ENCODE data around the gene NFRKB.

NFRKB gene

GRCh38 chr11:129895126-129896041 is at the start of gene NFRKB:
TSS of gene NFRKB (minus strand) at chr11:129895578. CDS start at chr11:129892849, 2,729 bp downstream.
- Histone ChIP-seq H3K27ac (ENCODE audit: low read length) (peak within 1 kb of the TSS; percentile 54), H3K4me1 (ENCODE audit: control insufficient read depth in 1 of 2, insufficient read depth in 2 of 2, low read length in 2 of 2) (peaks cover 10 to 11% of the 10 kb centered on the region in 2 donors), H3K27me3 (ENCODE audit: low read depth, low read length) (no peaks in the 10 kb centered on the region)

GRCh38 chr11:129944696-129945095 is 49.3 kb upstream of the NFRKB start:
- H3K36me3 ChIP-seq (ENCODE audit: control insufficient read depth in 1 of 2, insufficient read depth in 2 of 2, low read length in 2 of 2) = peaks cover 11 to 22% of the 10 kb centered on the region in 2 donors
- no peaks in the 10 kb centered on the region for H3K9me3 ChIP-seq (ENCODE audit: control insufficient read depth in 1 of 2, low read length in 2 of 2)
- no peak overlapping the region for H3K27ac ChIP-seq (ENCODE audit: low read length)
- H3K4me3 ChIP-seq (ENCODE audit: low read depth in 1 of 2, low read length in 2 of 2) = no peak overlapping the region
- no peaks in the 10 kb centered on the region for H3K4me1 ChIP-seq (ENCODE audit: control insufficient read depth in 1 of 2, insufficient read depth in 2 of 2, low read length in 2 of 2)
- no peaks in the 10 kb centered on the region for H3K27me3 ChIP-seq (ENCODE audit: low read depth, low read length)

More at GRCh38 chr11:129895126-129896041, at the start of gene NFRKB:
- Histone ChIP-seq H3K36me3 (ENCODE audit: control insufficient read depth in 1 of 2, insufficient read depth in 2 of 2, low read length in 2 of 2) (peaks cover 17 to 21% of the 10 kb centered on the region in 2 donors), H3K4me3 (ENCODE audit: low read depth in 1 of 2, low read length in 2 of 2) (peak within 1 kb of the TSS; percentile 84 to 96), H3K9me3 (ENCODE audit: control insufficient read depth in 1 of 2, low read length in 2 of 2) (no peaks in the 10 kb centered on the region)

GRCh38 chr11:129943036-129943435 is 47.7 kb upstream of the NFRKB start:
- no peaks in the 10 kb centered on the region for H3K9me3 ChIP-seq (ENCODE audit: control insufficient read depth in 1 of 2, low read length in 2 of 2)
- no peak overlapping the region for H3K27ac ChIP-seq (ENCODE audit: low read length)
- H3K27me3 ChIP-seq (ENCODE audit: low read depth, low read length) = no peaks in the 10 kb centered on the region
- H3K4me3 ChIP-seq (ENCODE audit: low read depth in 1 of 2, low read length in 2 of 2) = no peak overlapping the region
- no peaks in the 10 kb centered on the region for H3K4me1 ChIP-seq (ENCODE audit: control insufficient read depth in 1 of 2, insufficient read depth in 2 of 2, low read length in 2 of 2)
- H3K36me3 ChIP-seq (ENCODE audit: control insufficient read depth in 1 of 2, insufficient read depth in 2 of 2, low read length in 2 of 2) = peaks cover 11 to 22% of the 10 kb centered on the region in 2 donors

- Histone ChIP-seq H3K9me3 (ENCODE audit: control insufficient read depth in 1 of 2, low read length in 2 of 2) (no peaks in the 10 kb centered on the region), H3K27me3 (ENCODE audit: low read depth, low read length) (no peaks in the 10 kb centered on the region), H3K4me3 (ENCODE audit: low read depth in 1 of 2, low read length in 2 of 2) (no peak overlapping the region), H3K4me1 (ENCODE audit: control insufficient read depth in 1 of 2, insufficient read depth in 2 of 2, low read length in 2 of 2) (no peaks in the 10 kb centered on the region), H3K36me3 (ENCODE audit: control insufficient read depth in 1 of 2, insufficient read depth in 2 of 2, low read length in 2 of 2) (peaks cover 5 to 16% of the 10 kb centered on the region in 2 donors), H3K27ac (ENCODE audit: low read length) (no peak overlapping the region)
Measured at GRCh38 chr11:129939510-129939909, 44.1 kb upstream of the NFRKB start.

GRCh38 chr11:129938764-129939163 is 43.4 kb upstream of the NFRKB start:
- H3K9me3 ChIP-seq (ENCODE audit: control insufficient read depth in 1 of 2, low read length in 2 of 2) = no peaks in the 10 kb centered on the region
- H3K27me3 ChIP-seq (ENCODE audit: low read depth, low read length) = no peaks in the 10 kb centered on the region
- H3K4me3 ChIP-seq (ENCODE audit: low read depth in 1 of 2, low read length in 2 of 2) = no peak overlapping the region
- peaks cover 8 to 20% of the 10 kb centered on the region in 2 donors for H3K36me3 ChIP-seq (ENCODE audit: control insufficient read depth in 1 of 2, insufficient read depth in 2 of 2, low read length in 2 of 2)
- no peak overlapping the region for H3K27ac ChIP-seq (ENCODE audit: low read length)
- H3K4me1 ChIP-seq (ENCODE audit: control insufficient read depth in 1 of 2, insufficient read depth in 2 of 2, low read length in 2 of 2) = no peaks in the 10 kb centered on the region

GRCh38 chr11:129937592-129938238 is 42.3 kb upstream of the NFRKB start:
- Histone ChIP-seq H3K36me3 (ENCODE audit: control insufficient read depth in 1 of 2, insufficient read depth in 2 of 2, low read length in 2 of 2) (peaks cover 9 to 20% of the 10 kb centered on the region in 2 donors), H3K9me3 (ENCODE audit: control insufficient read depth in 1 of 2, low read length in 2 of 2) (no peaks in the 10 kb centered on the region), H3K4me1 (ENCODE audit: control insufficient read depth in 1 of 2, insufficient read depth in 2 of 2, low read length in 2 of 2) (no peaks in the 10 kb centered on the region), H3K4me3 (ENCODE audit: low read depth in 1 of 2, low read length in 2 of 2) (no peak overlapping the region), H3K27me3 (ENCODE audit: low read depth, low read length) (no peaks in the 10 kb centered on the region), H3K27ac (ENCODE audit: low read length) (no peak overlapping the region)

GRCh38 chr11:129935723-129936122 is 40.3 kb upstream of the NFRKB start:
- Histone ChIP-seq H3K36me3 (ENCODE audit: control insufficient read depth in 1 of 2, insufficient read depth in 2 of 2, low read length in 2 of 2) (peaks cover 3 to 10% of the 10 kb centered on the region in 2 donors), H3K4me1 (ENCODE audit: control insufficient read depth in 1 of 2, insufficient read depth in 2 of 2, low read length in 2 of 2) (no peaks in the 10 kb centered on the region), H3K27me3 (ENCODE audit: low read depth, low read length) (no peaks in the 10 kb centered on the region), H3K9me3 (ENCODE audit: control insufficient read depth in 1 of 2, low read length in 2 of 2) (no peaks in the 10 kb centered on the region), H3K27ac (ENCODE audit: low read length) (no peak overlapping the region), H3K4me3 (ENCODE audit: low read depth in 1 of 2, low read length in 2 of 2) (no peak overlapping the region)

- H3K4me1 ChIP-seq (ENCODE audit: control insufficient read depth in 1 of 2, insufficient read depth in 2 of 2, low read length in 2 of 2) = no peaks in the 10 kb centered on the region
- H3K27ac ChIP-seq (ENCODE audit: low read length) = no peak overlapping the region
- no peaks in the 10 kb centered on the region for H3K9me3 ChIP-seq (ENCODE audit: control insufficient read depth in 1 of 2, low read length in 2 of 2)
- no peaks in the 10 kb centered on the region for H3K27me3 ChIP-seq (ENCODE audit: low read depth, low read length)
- peaks cover 10 to 15% of the 10 kb centered on the region in 2 donors for H3K36me3 ChIP-seq (ENCODE audit: control insufficient read depth in 1 of 2, insufficient read depth in 2 of 2, low read length in 2 of 2)
- H3K4me3 ChIP-seq (ENCODE audit: low read depth in 1 of 2, low read length in 2 of 2) = no peak overlapping the region
Measured at GRCh38 chr11:129933891-129934290, 38.5 kb upstream of the NFRKB start.

GRCh38 chr11:129933262-129933661 is 37.9 kb upstream of the NFRKB start:
- no peaks in the 10 kb centered on the region for H3K9me3 ChIP-seq (ENCODE audit: control insufficient read depth in 1 of 2, low read length in 2 of 2)
- no peaks in the 10 kb centered on the region for H3K4me1 ChIP-seq (ENCODE audit: control insufficient read depth in 1 of 2, insufficient read depth in 2 of 2, low read length in 2 of 2)
- H3K36me3 ChIP-seq (ENCODE audit: control insufficient read depth in 1 of 2, insufficient read depth in 2 of 2, low read length in 2 of 2) = peaks cover 10 to 15% of the 10 kb centered on the region in 2 donors
- H3K4me3 ChIP-seq (ENCODE audit: low read depth in 1 of 2, low read length in 2 of 2) = no peak overlapping the region
- H3K27ac ChIP-seq (ENCODE audit: low read length) = no peak overlapping the region
- H3K27me3 ChIP-seq (ENCODE audit: low read depth, low read length) = no peaks in the 10 kb centered on the region

GRCh38 chr11:129932381-129933067 is 37.1 kb upstream of the NFRKB start:
- Histone ChIP-seq H3K27ac (ENCODE audit: low read length) (no peak overlapping the region), H3K4me1 (ENCODE audit: control insufficient read depth in 1 of 2, insufficient read depth in 2 of 2, low read length in 2 of 2) (no peaks in the 10 kb centered on the region), H3K4me3 (ENCODE audit: low read depth in 1 of 2, low read length in 2 of 2) (no peak overlapping the region), H3K36me3 (ENCODE audit: control insufficient read depth in 1 of 2, insufficient read depth in 2 of 2, low read length in 2 of 2) (peaks cover 10 to 15% of the 10 kb centered on the region in 2 donors), H3K27me3 (ENCODE audit: low read depth, low read length) (no peaks in the 10 kb centered on the region), H3K9me3 (ENCODE audit: control insufficient read depth in 1 of 2, low read length in 2 of 2) (no peaks in the 10 kb centered on the region)

GRCh38 chr11:129930743-129931142 is 35.4 kb upstream of the NFRKB start:
- Histone ChIP-seq H3K4me1 (ENCODE audit: control insufficient read depth in 1 of 2, insufficient read depth in 2 of 2, low read length in 2 of 2) (no peaks in the 10 kb centered on the region), H3K4me3 (ENCODE audit: low read depth in 1 of 2, low read length in 2 of 2) (no peak overlapping the region), H3K27me3 (ENCODE audit: low read depth, low read length) (no peaks in the 10 kb centered on the region), H3K36me3 (ENCODE audit: control insufficient read depth in 1 of 2, insufficient read depth in 2 of 2, low read length in 2 of 2) (peaks cover 10 to 15% of the 10 kb centered on the region in 2 donors), H3K27ac (ENCODE audit: low read length) (no peak overlapping the region), H3K9me3 (ENCODE audit: control insufficient read depth in 1 of 2, low read length in 2 of 2) (no peaks in the 10 kb centered on the region)
